MCF 10A (cell line): ENCODE data around the gene ADAM22. TPM values are rescaled to one million over a fixed set of nuclear protein-coding genes. Genes with fewer than 3 reads are reported as not detected.
"Not testable (repeated sequence)": the region's sequence is repeated elsewhere in the genome, so short reads cannot be mapped to it uniquely, and the experiment has no call there.

Source experiments
- BruUV-seq: library from RNA; stranded (reverse); fragments of 400-500 nt; replicated peaks from 2 replicates; lab custom pipeline; 2021; lab: Mats Ljungman, UMichigan
- CTCF ChIA-PET: fragments of 300-600 bp; sonication (Branson Sonifier 250); formaldehyde crosslinking; extraction: SDS; loops from one replicate; lab custom pipeline; 2021; ENCODE audit warnings: antibody characterized with exemption, inconsistent platforms; lab: Yijun Ruan, JAX
- POLR2A ChIA-PET: fragments of 300-600, 350-650 bp; sonication (Branson Sonifier 250); formaldehyde crosslinking; extraction: SDS; loops from one replicate; lab custom pipeline; 2020; ENCODE audit warnings: antibody characterized with exemption, inconsistent platforms; lab: Yijun Ruan, JAX
- DNase-seq: peaks from one replicate; pipeline ENCODE4 v3.0.0-alpha.2; 2018; ENCODE audit not compliant: unreplicated experiment
- H3K27ac Mint-ChIP-seq: one replicate; pipeline ENCODE4 v1.8.0; 2022; ENCODE audit warnings: mild to moderate bottlenecking, low read depth, mixed read lengths; ENCODE audit not compliant: unreplicated experiment
- H3K27me3 Mint-ChIP-seq: one replicate; pipeline ENCODE4 v1.8.0; 2022; ENCODE audit warnings: mixed read lengths; ENCODE audit not compliant: insufficient read depth, unreplicated experiment
- H3K36me3 Mint-ChIP-seq: one replicate; pipeline ENCODE4 v1.8.0; 2022; ENCODE audit warnings: mild to moderate bottlenecking, moderate library complexity, mixed read lengths; ENCODE audit not compliant: insufficient read depth, unreplicated experiment
- H3K4me1 Mint-ChIP-seq: one replicate; pipeline ENCODE4 v1.8.0; 2022; ENCODE audit warnings: mixed read lengths; ENCODE audit not compliant: insufficient read depth, unreplicated experiment
- H3K4me3 Mint-ChIP-seq: one replicate; pipeline ENCODE4 v1.8.0; 2022; ENCODE audit warnings: mild to moderate bottlenecking, moderate library complexity, mixed read lengths; ENCODE audit not compliant: unreplicated experiment
- H3K9me3 Mint-ChIP-seq: one replicate; pipeline ENCODE4 v1.8.0; 2022; ENCODE audit warnings: mixed read lengths; ENCODE audit not compliant: unreplicated experiment
- CTCF ChIP-seq: fragments of 200-600 bp; IDR thresholded peaks from one replicate; pipeline ENCODE4 v1.8.0; 2022; ENCODE audit warnings: antibody characterized with exemption, mild to moderate bottlenecking; ENCODE audit not compliant: unreplicated experiment
- intact Hi-C: fragments of 100-400 bp; cut with micrococcal nuclease; formaldehyde crosslinking; loops from 2 replicates; pipeline ENCODE4 v1.14.1; 2022
- total RNA-seq: library from RNA; stranded (reverse); gene quantifications from 2 replicates; pipeline ENCODE4 v1.2.3, GENCODE V29; 2022

Gene ADAM22
- total RNA-seq, 1 experiment from 2014 or later, result not detected

GRCh38 chr7:87944547-87944946 lies 10.5 kb downstream of the ADAM22 start:
- BruUV-seq, result no TSS peak
- no peak for TF ChIP-seq CTCF
- CTCF ChIA-PET, result interaction anchor here (0.8 kb wide), 1 partner anchor 10 kb away, joined by 4 read pairs; no protein-coding TSS in a partner anchor
- Mint-ChIP-seq H3K27me3 (peaks cover 67% of the 10 kb centered on the region), H3K36me3 (no peaks in the 10 kb centered on the region), H3K27ac (no peak overlapping the region), H3K4me3 (no peak overlapping the region), H3K4me1 (no peaks in the 10 kb centered on the region), H3K9me3 (no peaks in the 10 kb centered on the region)
- POLR2A ChIA-PET, result no interaction called here
- DNase-seq, result no peak
- intact Hi-C loops, result no loop called here

GRCh38 chr7:87945926-87946325 lies 11.9 kb downstream of the ADAM22 start:
- DNase-seq, H3K9me3 Mint-ChIP-seq: not testable (repeated sequence)

GRCh38 chr7:87948371-87948770 lies 14.3 kb downstream of the ADAM22 start:
- no TSS peak for BruUV-seq
- H3K36me3 Mint-ChIP-seq, result no peaks in the 10 kb centered on the region
- H3K27me3 Mint-ChIP-seq, result peaks cover 64% of the 10 kb centered on the region
- no peaks in the 10 kb centered on the region for H3K4me1 Mint-ChIP-seq
- no peak overlapping the region for H3K27ac Mint-ChIP-seq
- no peak for DNase-seq
- CTCF ChIA-PET, result no interaction called here
- TF ChIP-seq CTCF, result no peak
- POLR2A ChIA-PET, result no interaction called here
- no peak overlapping the region for H3K4me3 Mint-ChIP-seq
- intact Hi-C loops, result no loop called here
- H3K9me3 Mint-ChIP-seq, result no peaks in the 10 kb centered on the region

More at GRCh38 chr7:87945926-87946325, 11.9 kb downstream of the ADAM22 start:
- H3K36me3 Mint-ChIP-seq, BruUV-seq, POLR2A ChIA-PET, H3K27ac Mint-ChIP-seq, intact Hi-C loops, H3K4me3 Mint-ChIP-seq, H3K4me1 Mint-ChIP-seq: not testable (repeated sequence)
- CTCF ChIA-PET, result interaction anchor here (0.7 kb wide), 1 partner anchor 18 kb away, joined by 3 read pairs; no protein-coding TSS in a partner anchor
- H3K27me3 Mint-ChIP-seq, result peaks cover 67% of the 10 kb centered on the region

GRCh38 chr7:87959336-87959735 lies 25.3 kb downstream of the ADAM22 start:
- no TSS peak for BruUV-seq
- TF ChIP-seq CTCF, result no peak
- peaks cover 44% of the 10 kb centered on the region for H3K27me3 Mint-ChIP-seq
- ChIA-PET POLR2A (no interaction called here), CTCF (no interaction called here)
- DNase-seq, result no peak
- H3K27ac Mint-ChIP-seq, result no peak overlapping the region
- no peak overlapping the region for H3K4me3 Mint-ChIP-seq
- H3K9me3 Mint-ChIP-seq, result no peaks in the 10 kb centered on the region
- no peaks in the 10 kb centered on the region for H3K36me3 Mint-ChIP-seq
- no peaks in the 10 kb centered on the region for H3K4me1 Mint-ChIP-seq
- intact Hi-C loops, result no loop called here

- intact Hi-C loops, result no loop called here
- Mint-ChIP-seq H3K27ac (no peak overlapping the region), H3K4me3 (no peak overlapping the region), H3K4me1 (no peaks in the 10 kb centered on the region), H3K9me3 (no peaks in the 10 kb centered on the region), H3K27me3 (peaks cover 44% of the 10 kb centered on the region), H3K36me3 (no peaks in the 10 kb centered on the region)
- TF ChIP-seq CTCF, result no peak
- ChIA-PET CTCF (no interaction called here), POLR2A (no interaction called here)
- BruUV-seq, result no TSS peak
- DNase-seq, result no peak
Observed at GRCh38 chr7:87960239-87960638, 26.2 kb downstream of the ADAM22 start.
